H1 (cell line): Measurements from ENCODE around the gene PLCB4. TPM values are rescaled to one million over a fixed set of nuclear protein-coding genes. Genes with fewer than 3 reads are reported as not detected.

Source experiments
- CTCF ChIA-PET: fragments of 300-600 bp; sonication (Branson Sonifier 250); formaldehyde crosslinking; loops from one replicate; lab custom pipeline; 2021; ENCODE audit not compliant: partially characterized antibody; lab: Charles Lee
- POLR2A ChIA-PET: fragments of 300-600 bp; sonication (Branson Sonifier 250); formaldehyde crosslinking; loops from one replicate; lab custom pipeline; 2021; ENCODE audit warnings: inconsistent platforms; ENCODE audit not compliant: partially characterized antibody; lab: Charles Lee
- DNase-seq, 2 experiments: peaks; one replicate each; pipeline versions ENCODE4 v3.0.0 to v3.0.0-alpha.2; 2010 to 2022; ENCODE audit warnings: low spot score in 2 of 2, low read depth in 1 of 2, mixed read lengths in 1 of 2
- FAIRE-seq: peaks from 2 replicates; lab custom pipeline; 2011; peaks lifted over from hg19 to GRCh38; lab: Jason Lieb, UNC
- H2AFZ ChIP-seq: 2 replicates; pipeline ENCODE4 v1.8.1; 2012; ENCODE audit warnings: low read length, inconsistent platforms
- H2AK5ac ChIP-seq: 2 replicates; pipeline ENCODE4 v1.6.1; 2013; ENCODE audit warnings: low read depth, low read length
- H2BK120ac ChIP-seq: replicated peaks from 2 replicates; pipeline ENCODE3; 2013; ENCODE audit warnings: low read depth, low read length, inconsistent platforms
- H2BK12ac ChIP-seq: 2 replicates; pipeline ENCODE4 v1.6.1; 2013; ENCODE audit warnings: low read depth, low read length
- H2BK15ac ChIP-seq: 2 replicates; pipeline ENCODE4 v1.6.1; 2013; ENCODE audit warnings: low read length
- H2BK20ac ChIP-seq: 2 replicates; pipeline ENCODE4 v1.6.1; 2013; ENCODE audit warnings: low read length
- H2BK5ac ChIP-seq: 2 replicates; pipeline ENCODE4 v1.6.1; 2013; ENCODE audit warnings: low read depth, low read length
- H3K14ac ChIP-seq: 2 replicates; pipeline ENCODE4 v1.6.1; 2013; ENCODE audit warnings: inconsistent platforms; ENCODE audit not compliant: insufficient read length
- H3K18ac ChIP-seq: 2 replicates; pipeline ENCODE4 v1.6.1; 2013; ENCODE audit warnings: low read length; ENCODE audit errors: extremely low read depth
- H3K23ac ChIP-seq: 2 replicates; pipeline ENCODE4 v1.6.1; 2013; ENCODE audit warnings: inconsistent platforms; ENCODE audit not compliant: insufficient read length
- H3K23me2 ChIP-seq: 2 replicates; pipeline ENCODE4 v1.6.1; 2013; ENCODE audit warnings: low read depth, low read length
- H3K27ac ChIP-seq: 2 replicates; pipeline ENCODE4 v1.6.1; 2011; ENCODE audit warnings: low read depth, low read length, inconsistent platforms
- H3K27me3 ChIP-seq, 4 experiments: replicated peaks in 1 of 4; 1 replicate in 1 of 4; 2 replicates in 3 of 4; pipeline versions ENCODE4 v1.6.1 to v1.8.1; 2011 to 2013; ENCODE audit warnings: low read length in 3 of 4, mild to moderate bottlenecking in 3 of 4, inconsistent platforms in 2 of 4, mixed read lengths in 2 of 4, moderate library complexity in 1 of 4; ENCODE audit not compliant: control insufficient read depth in 3 of 4, insufficient read depth in 3 of 4; ENCODE audit errors: extremely low read depth in 1 of 4
- H3K36me3 ChIP-seq, 4 experiments: 2 replicates each; pipeline versions ENCODE4 v1.6.1 to v1.8.1; 2011 to 2013; ENCODE audit warnings: mild to moderate bottlenecking in 4 of 4, low read length in 3 of 4, moderate library complexity in 2 of 4, control low read depth in 1 of 4, inconsistent platforms in 1 of 4; ENCODE audit not compliant: insufficient read depth in 4 of 4, control insufficient read depth in 2 of 4
- H3K4ac ChIP-seq: replicated peaks from 2 replicates; pipeline ENCODE3; 2013; ENCODE audit warnings: low read length, low read depth, mixed read lengths, inconsistent platforms; ENCODE audit not compliant: insufficient read length
- H3K4me1 ChIP-seq, 4 experiments: replicated peaks in 1 of 4; 1 replicate in 1 of 4; 2 replicates in 3 of 4; pipeline versions ENCODE4 v1.6.1 to v1.8.1; 2011 to 2013; ENCODE audit warnings: low read length in 3 of 4, inconsistent platforms in 2 of 4, mixed read lengths in 1 of 4; ENCODE audit not compliant: insufficient read depth in 4 of 4, control insufficient read depth in 3 of 4
- H3K4me2 ChIP-seq, 2 experiments: 2 replicates each; pipeline versions ENCODE4 v1.6.1 to v1.8.1; 2011 to 2013; ENCODE audit warnings: low read depth in 2 of 2, low read length in 2 of 2, control low read depth in 1 of 2, inconsistent platforms in 1 of 2, mild to moderate bottlenecking in 1 of 2; ENCODE audit not compliant: insufficient read depth in 1 of 2
- H3K4me3 ChIP-seq, 4 experiments: fragments of 200-600, 300-600 bp in 1 of 4; sonication (generic), shearing (Covaris generic), sonication (Bioruptor Twin) in 1 of 4; 2 replicates each; pipeline versions ENCODE4 v1.5.1 to v1.8.1; 2011 to 2016; ENCODE audit warnings: low read length in 4 of 4, low read depth in 3 of 4, control low read depth in 2 of 4, inconsistent platforms in 2 of 4, mild to moderate bottlenecking in 2 of 4, mixed read lengths in 1 of 4, moderate library complexity in 1 of 4; ENCODE audit not compliant: insufficient read depth in 2 of 4; ENCODE audit errors: extremely low read depth in 1 of 4
- H3K56ac ChIP-seq: replicated peaks from 2 replicates; pipeline ENCODE3; 2013; ENCODE audit warnings: low read depth, mild to moderate bottlenecking, mixed read lengths, low read length, inconsistent platforms; ENCODE audit not compliant: insufficient read length
- H3K79me1 ChIP-seq: 2 replicates; pipeline ENCODE4 v1.6.1; 2013; ENCODE audit warnings: low read depth, low read length, control low read depth
- H3K79me2 ChIP-seq, 2 experiments: 2 replicates each; pipeline versions ENCODE4 v1.6.1 to v1.8.1; 2012 to 2013; ENCODE audit warnings: low read length in 2 of 2, mild to moderate bottlenecking in 2 of 2, inconsistent platforms in 1 of 2; ENCODE audit not compliant: insufficient read depth in 2 of 2, control insufficient read depth in 1 of 2
- H3K9ac ChIP-seq, 4 experiments: replicated peaks in 1 of 4; 1 replicate in 1 of 4; 2 replicates in 3 of 4; pipeline versions ENCODE4 v1.6.1 to v1.8.1; 2011 to 2013; ENCODE audit warnings: low read depth in 3 of 4, low read length in 3 of 4, control low read depth in 2 of 4, mild to moderate bottlenecking in 2 of 4, moderate library complexity in 2 of 4, inconsistent platforms in 1 of 4; ENCODE audit errors: extremely low read depth in 1 of 4
- H3K9me3 ChIP-seq, 2 experiments: 2 replicates each; pipeline versions ENCODE4 v1.6.1 to v1.8.1; 2012 to 2013; ENCODE audit warnings: mild to moderate bottlenecking in 2 of 2, moderate library complexity in 2 of 2, control low read depth in 1 of 2, inconsistent platforms in 1 of 2, low read depth in 1 of 2, low read length in 1 of 2, mixed read lengths in 1 of 2; ENCODE audit not compliant: insufficient read depth in 2 of 2
- H4K20me1 ChIP-seq, 2 experiments: replicated peaks in 1 of 2; 2 replicates each; pipeline versions ENCODE3 to v1.8.1; 2011 to 2013; ENCODE audit warnings: inconsistent platforms in 2 of 2, low read length in 2 of 2, mild to moderate bottlenecking in 1 of 2; ENCODE audit not compliant: insufficient read depth in 2 of 2, control insufficient read depth in 1 of 2
- H4K5ac ChIP-seq: 2 replicates; pipeline ENCODE4 v1.6.1; 2013; ENCODE audit warnings: low read length, low read depth, mixed read lengths, inconsistent platforms; ENCODE audit not compliant: insufficient read length
- H4K8ac ChIP-seq: 2 replicates; pipeline ENCODE4 v1.8.0; 2013; ENCODE audit warnings: mild to moderate bottlenecking, moderate library complexity, low read length, inconsistent platforms; ENCODE audit not compliant: insufficient read depth; ENCODE audit errors: extremely low read depth
- H4K91ac ChIP-seq: replicated peaks from 2 replicates; pipeline ENCODE3; 2013; ENCODE audit warnings: low read length, mixed read lengths, inconsistent platforms; ENCODE audit not compliant: insufficient read length
- BCL11A ChIP-seq, 2 experiments: IDR thresholded peaks; one replicate each; pipeline ENCODE4 v1.6.1; 2011; ENCODE audit warnings: low read depth in 2 of 2, low read length in 2 of 2, mild to moderate bottlenecking in 2 of 2
- CBX8 ChIP-seq: fragments of 300-800, 300-1000 bp; sonication (generic); IDR thresholded peaks from 2 replicates; pipeline ENCODE4 v1.7.1; 2016; ENCODE audit warnings: low read depth, low read length, borderline replicate concordance
- CHD1 ChIP-seq: IDR thresholded peaks from 2 replicates; pipeline ENCODE4 v1.6.1; 2012; ENCODE audit warnings: low read depth, low read length, improper control_type of control experiment
- CREB1 ChIP-seq: IDR thresholded peaks from 2 replicates; pipeline ENCODE4 v1.6.1; 2012; ENCODE audit warnings: inconsistent platforms
- CTBP2 ChIP-seq: IDR thresholded peaks from 2 replicates; pipeline ENCODE4 v1.7.0; 2011; ENCODE audit warnings: borderline replicate concordance, mild to moderate bottlenecking, moderate library complexity, mixed read lengths, low read length; ENCODE audit not compliant: insufficient read depth, insufficient read length
- FOSL1 ChIP-seq: IDR thresholded peaks from 2 replicates; pipeline ENCODE4 v1.6.1; 2011; ENCODE audit warnings: mild to moderate bottlenecking, low read depth, low read length, moderate library complexity; ENCODE audit not compliant: insufficient read depth
- GABPA ChIP-seq: IDR thresholded peaks from 2 replicates; pipeline ENCODE4 v1.6.1; 2011; ENCODE audit warnings: mild to moderate bottlenecking, low read length, moderate library complexity, borderline replicate concordance; ENCODE audit not compliant: insufficient read depth
- GTF2F1 ChIP-seq: IDR thresholded peaks from 2 replicates; pipeline ENCODE4 v1.6.1; 2012; ENCODE audit warnings: low read depth, low read length, improper control_type of control experiment, borderline replicate concordance
- JUND ChIP-seq: IDR thresholded peaks from 2 replicates; pipeline ENCODE4 v1.6.1; 2011; ENCODE audit warnings: mild to moderate bottlenecking, improper control_type of control experiment, low read length
- KDM5A ChIP-seq: fragments of 200-600 bp; IDR thresholded peaks from 2 replicates; pipeline ENCODE4 v1.7.1; 2012; ENCODE audit warnings: mild to moderate bottlenecking, low read length, inconsistent platforms, mixed read lengths
- NRF1 ChIP-seq: IDR thresholded peaks from 2 replicates; pipeline ENCODE4 v1.6.1; 2011; ENCODE audit warnings: mild to moderate bottlenecking, low read depth, low read length, improper control_type of control experiment
- SAP30 ChIP-seq: fragments of 300-600 bp; sonication (generic); IDR thresholded peaks from 2 replicates; pipeline ENCODE4 v1.7.1; 2012; ENCODE audit warnings: low read length, moderate library complexity, mild to moderate bottlenecking, inconsistent platforms; ENCODE audit not compliant: insufficient read depth, insufficient replicate concordance
- SIRT6 ChIP-seq: IDR thresholded peaks from one replicate; pipeline ENCODE4 v1.7.1; 2012; ENCODE audit warnings: low read length, inconsistent platforms
- TAF7 ChIP-seq: optimal IDR thresholded peaks from 2 replicates; pipeline ENCODE3; 2011; ENCODE audit warnings: low read depth, mild to moderate bottlenecking, inconsistent platforms, low read length, moderate library complexity, borderline replicate concordance
- WGBS, 2 experiments: shearing (Covaris generic) in 1 of 2; methylation state at CpG; one replicate each; pipeline versions ENCODE4 v1.1.6 to v1.1.7; 2013 to 2015; ENCODE audit warnings: low lambda C conversion rate in 2 of 2, mixed read lengths in 2 of 2, inconsistent platforms in 1 of 2, low coverage in 1 of 2, missing lambda C conversion rate in 1 of 2; ENCODE audit not compliant: insufficient replicate concordance in 2 of 2, insufficient coverage in 1 of 2, insufficient read length in 1 of 2; ENCODE audit errors: extremely low coverage in 1 of 2, missing lambda C conversion rate in 1 of 2; 5-methylcytosine and 5-hydroxymethylcytosine counted together
- polyA plus RNA-seq, 7 experiments: library from polyadenylated mRNA; depleted of rRNA in 3 of 7; stranded (reverse) in 5 of 7; unstranded in 2 of 7; fragments of >200 nt in 5 of 7; fragments of 200-250 nt in 2 of 7; gene quantifications; 1 replicate in 5 of 7; 2 replicates in 1 of 7; 4 replicates in 1 of 7; pipeline versions ENCODE4 v1.2.1 to v1.2.3, GENCODE V29; 2011 to 2013; ENCODE audit warnings: missing spikeins in 2 of 7, mixed read lengths in 2 of 7
- total RNA-seq: library from RNA; stranded (reverse); fragmentation: NEBNext Ultra II Directional; extraction: Animal tissue kit (Norgen Biotek cat#: 25700); gene quantifications from 2 replicates; pipeline ENCODE4 v1.2.1, GENCODE V29; 2021
- TF ChIP-seq, protein P1 (sequence below): IDR thresholded peaks from 2 replicates; pipeline ENCODE4 v1.6.1; 2011; ENCODE audit warnings: low read depth, mild to moderate bottlenecking, low read length; ENCODE audit not compliant: insufficient read depth

The PLCB4 gene
- total and polyA plus RNA-seq, 2 of the 8 experiments (the other 6 are each of a cell fraction or from before 2014, with no cell fraction given), result 3.2 to 14.1 TPM

- ChIA-PET CTCF (no interaction called here), POLR2A (no interaction called here)
- H3K23ac ChIP-seq, result no peak overlapping the region
- no peaks in the 10 kb centered on the region for H3K27me3 ChIP-seq
- no peaks in the 10 kb centered on the region for H3K23me2 ChIP-seq
- H3K4me2 ChIP-seq, result no peak overlapping the region
- H3K56ac ChIP-seq, result no peak overlapping the region
- no peak overlapping the region for H3K4ac ChIP-seq
- no peak overlapping the region for H3K14ac ChIP-seq
- H4K20me1 ChIP-seq, result no peaks in the 10 kb centered on the region
- H3K9ac ChIP-seq, result no peak overlapping the region
- H4K8ac ChIP-seq, result no peak overlapping the region
- H4K91ac ChIP-seq, result no peak overlapping the region
- 94% methylated on average over 3 of the region's 3 CpGs; no CpG with 5 or more reads in 1 of the 2 experiments for WGBS, 2 experiments
- no peak overlapping the region for H2BK120ac ChIP-seq
- H3K79me2 ChIP-seq, result no peaks in the 10 kb centered on the region
- no peaks in the 10 kb centered on the region for H3K9me3 ChIP-seq
- DNase-seq (no peak), FAIRE-seq (no peak)
- H2BK5ac ChIP-seq, result no peak overlapping the region
- no peak overlapping the region for H3K18ac ChIP-seq
- 0 out of 2 replicates have a peak overlapping the region, but pooled peaks have one; percentile 19 for H2BK15ac ChIP-seq
- H2BK20ac ChIP-seq, result no peak overlapping the region
- H3K4me1 ChIP-seq, result no peaks in the 10 kb centered on the region
- no peak overlapping the region for H2AK5ac ChIP-seq
- no peak overlapping the region for H2AFZ ChIP-seq
- H3K36me3 ChIP-seq, result no peaks in the 10 kb centered on the region
- no peak overlapping the region for H2BK12ac ChIP-seq
- no peak overlapping the region for H3K4me3 ChIP-seq
- H3K79me1 ChIP-seq, result no peaks in the 10 kb centered on the region
- no peak overlapping the region for H4K5ac ChIP-seq
- H3K27ac ChIP-seq, result no peak overlapping the region
- TF ChIP-seq SIRT6, result no peak
- TF ChIP-seq CBX8, result no peak
- no peak for TF ChIP-seq CHD1
- TF ChIP-seq CTBP2, result no peak
- TF ChIP-seq NRF1, result no peak
- TF ChIP-seq FOSL1, result no peak
- no peak for TF ChIP-seq JUND
- TF ChIP-seq BCL11A (IDR thresholded peaks at IDR 0.05; ENCODE audit: low read depth in 2 of 2, low read length in 2 of 2), result no peak
- TF ChIP-seq CREB1, result no peak
- TF ChIP-seq GTF2F1, result no peak
- TF ChIP-seq, protein P1, sequence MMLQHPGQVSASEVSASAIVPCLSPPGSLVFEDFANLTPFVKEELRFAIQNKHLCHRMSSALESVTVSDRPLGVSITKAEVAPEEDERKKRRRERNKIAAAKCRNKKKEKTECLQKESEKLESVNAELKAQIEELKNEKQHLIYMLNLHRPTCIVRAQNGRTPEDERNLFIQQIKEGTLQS, result no peak
- TF ChIP-seq SAP30, result no peak
- TF ChIP-seq KDM5A, result no peak
- TF ChIP-seq GABPA, result no peak
- no peak for TF ChIP-seq TAF7
Observed at GRCh38 chr20:9028419-9028818, 40.5 kb upstream of the PLCB4 start.
